CD4-positive, alpha-beta memory T cell (primary cell): ENCODE results near the gene SCN11A. TPM values are rescaled to one million over a fixed set of nuclear protein-coding genes. Genes with fewer than 3 reads are reported as not detected.

ENCODE experiments used
- CTCF ChIA-PET: fragments of 350-600 bp; sonication (Branson Sonifier 250); formaldehyde crosslinking; loops from one replicate; lab custom pipeline; 2021; ENCODE audit warnings: inconsistent platforms; ENCODE audit not compliant: partially characterized antibody; lab: Charles Lee
- POLR2A ChIA-PET: fragments of 350-600 bp; sonication (Branson Sonifier 250); formaldehyde crosslinking; loops from one replicate; lab custom pipeline; 2021; ENCODE audit not compliant: partially characterized antibody; lab: Charles Lee
- DNase-seq, 5 donors: peaks; one replicate each; pipeline versions ENCODE4 v3.0.0 to v3.0.0-alpha.2; 2020 to 2022; ENCODE audit warnings: mixed read lengths in 1 of 5
- H3K27ac ChIP-seq: one replicate; pipeline ENCODE4 v1.7.0; 2013; ENCODE audit warnings: low read depth, low read length
- H3K27me3 ChIP-seq: 2 replicates; pipeline ENCODE4 v1.7.0; 2013; ENCODE audit warnings: mild to moderate bottlenecking, low read length, moderate library complexity; ENCODE audit not compliant: insufficient read depth
- H3K36me3 ChIP-seq: 2 replicates; pipeline ENCODE4 v1.7.0; 2013; ENCODE audit warnings: mild to moderate bottlenecking, low read length, moderate library complexity; ENCODE audit not compliant: insufficient read depth
- H3K4me1 ChIP-seq: 2 replicates; pipeline ENCODE4 v1.7.0; 2013; ENCODE audit warnings: mild to moderate bottlenecking, low read length, moderate library complexity; ENCODE audit not compliant: insufficient read depth
- H3K4me3 ChIP-seq, 2 donors: one replicate each; pipeline ENCODE4 v1.7.0; 2013; ENCODE audit warnings: low read length in 2 of 2, mild to moderate bottlenecking in 1 of 2
- H3K9me3 ChIP-seq, 2 donors: one replicate each; pipeline ENCODE4 v1.7.0; 2013; ENCODE audit warnings: low read length in 2 of 2, control low read depth in 1 of 2; ENCODE audit not compliant: control insufficient read depth in 1 of 2
- H3K27ac Mint-ChIP-seq, 7 donors: one replicate each; pipeline ENCODE4 v1.8.0; 2020 to 2021; ENCODE audit warnings: mixed read lengths in 7 of 7, mild to moderate bottlenecking in 6 of 7, inconsistent platforms in 3 of 7, moderate library complexity in 3 of 7
- H3K27me3 Mint-ChIP-seq, 2 donors: one replicate each; pipeline ENCODE4 v1.8.0; 2020 to 2021; ENCODE audit warnings: mixed read lengths in 2 of 2
- H3K36me3 Mint-ChIP-seq, 2 donors: one replicate each; pipeline ENCODE4 v1.8.0; 2020 to 2021; ENCODE audit warnings: mixed read lengths in 2 of 2, inconsistent platforms in 1 of 2, mild to moderate bottlenecking in 1 of 2
- H3K4me1 Mint-ChIP-seq, 4 donors: one replicate each; pipeline ENCODE4 v1.8.0; 2020 to 2021; ENCODE audit warnings: mixed read lengths in 4 of 4, mild to moderate bottlenecking in 1 of 4
- H3K4me3 Mint-ChIP-seq, 8 donors: one replicate each; pipeline ENCODE4 v1.8.0; 2020 to 2021; ENCODE audit warnings: mixed read lengths in 8 of 8, mild to moderate bottlenecking in 7 of 8, moderate library complexity in 6 of 8, inconsistent platforms in 3 of 8
- H3K9me3 Mint-ChIP-seq, 8 donors: one replicate each; pipeline ENCODE4 v1.8.0; 2020 to 2021; ENCODE audit warnings: mixed read lengths in 8 of 8, mild to moderate bottlenecking in 5 of 8, inconsistent platforms in 3 of 8, moderate library complexity in 1 of 8
- intact Hi-C: fragments of 100-400 bp; cut with micrococcal nuclease; formaldehyde crosslinking; loops from one replicate; pipeline ENCODE4 v1.15.1; 2023
- polyA plus RNA-seq, 2 donors: library from polyadenylated mRNA; unstranded; fragments of 300-500 nt; fragmentation: Illumina TruSeq; gene quantifications; one replicate each; pipeline ENCODE4 v1.2.3, GENCODE V29; 2021
- total RNA-seq, 2 experiments: library from RNA; stranded (reverse); gene quantifications; one replicate each; pipeline ENCODE4 v1.2.3, GENCODE V29; 2021

SCN11A gene
- total and polyA plus RNA-seq, 4 experiments from 2014 or later: 0.08 to 0.15 TPM; not detected in 2

- H3K27ac Mint-ChIP-seq: peak overlapping the region in 3 of 7 donors; percentile 42 to 77 (median 44)
- intact Hi-C loops: no loop called here
- no peaks in the 10 kb centered on the region for H3K4me1 ChIP-seq
- POLR2A ChIA-PET: no interaction called here
- H3K36me3 Mint-ChIP-seq: peaks cover 22 to 72% of the 10 kb centered on the region in 2 donors
- DNase-seq: no peak
- no peaks in the 10 kb centered on the region for H3K9me3 Mint-ChIP-seq
- H3K9me3 ChIP-seq: no peaks in the 10 kb centered on the region
- H3K4me3 Mint-ChIP-seq: no peak overlapping the region
- no peaks in the 10 kb centered on the region for H3K27me3 Mint-ChIP-seq
- no peak overlapping the region for H3K27ac ChIP-seq
- no peak overlapping the region for H3K4me3 ChIP-seq
- CTCF ChIA-PET: interaction anchor here (1.3 to 14.8 kb wide), 3 partner anchors 69 to 280 kb away, joined by 3 to 170 read pairs (median 3); no protein-coding TSS in a partner anchor
- H3K27me3 ChIP-seq: no peaks in the 10 kb centered on the region
- H3K4me1 Mint-ChIP-seq: peaks cover 7 to 26% (median 14%) of the 10 kb centered on the region in 4 donors
- H3K36me3 ChIP-seq: peaks cover 68% of the 10 kb centered on the region
Measured at GRCh38 chr3:39097716-39098472, 46.1 kb upstream of the SCN11A start.

DNA sequence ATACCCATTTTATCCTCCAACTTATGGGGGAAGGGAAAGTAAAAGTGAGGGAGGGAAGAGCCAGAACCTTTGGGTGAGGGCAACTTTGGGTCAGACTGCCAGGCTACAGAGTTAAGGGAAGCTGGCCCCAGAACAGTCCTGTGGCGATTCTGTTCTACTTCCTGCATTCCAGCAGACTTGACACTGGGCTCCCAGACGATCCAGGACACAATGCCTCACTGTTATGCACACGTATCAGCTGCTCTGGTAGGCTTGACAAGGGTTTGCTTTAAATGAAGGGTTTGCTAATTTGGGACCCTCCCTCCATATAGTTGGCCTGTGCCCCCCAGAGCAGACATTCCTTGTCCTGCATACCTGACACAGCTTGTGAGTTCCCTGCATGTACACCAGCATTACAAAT is 45.0 kb upstream of the SCN11A start:
- peaks cover 26 to 82% of the 10 kb centered on the region in 2 donors for H3K36me3 Mint-ChIP-seq
- CTCF ChIA-PET: interaction anchor here (1.2 to 14.8 kb wide), 4 partner anchors 30 to 193 kb away, joined by 3 to 170 read pairs (median 4); no protein-coding TSS in a partner anchor
- no peak overlapping the region for H3K27ac ChIP-seq

DNA sequence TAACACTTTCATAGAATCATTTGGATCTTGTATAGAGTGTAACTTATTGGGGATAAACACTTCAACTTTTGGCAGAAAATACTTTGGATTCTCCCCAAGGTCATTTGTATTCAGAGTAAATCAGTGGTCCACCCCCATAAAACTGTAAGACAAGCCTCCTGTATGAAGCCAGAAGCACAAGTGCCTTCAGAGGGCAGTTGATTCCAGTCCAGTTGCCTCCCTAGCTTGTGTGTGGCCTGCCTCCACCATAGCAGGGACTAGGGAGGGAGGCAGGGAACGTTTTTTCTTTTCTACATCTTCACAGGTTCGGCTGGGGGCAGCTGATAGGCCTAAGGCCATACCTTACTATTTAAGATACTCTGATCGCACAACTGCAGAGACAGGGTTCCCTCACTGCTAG is 44.0 kb upstream of the SCN11A start:
- Mint-ChIP-seq H3K27me3 (no peaks in the 10 kb centered on the region), H3K9me3 (peaks cover 0 to 3% (median 0%) of the 10 kb centered on the region in 8 donors), H3K36me3 (peaks cover 26 to 87% of the 10 kb centered on the region in 2 donors), H3K4me1 (peaks cover 0 to 5% (median 0%) of the 10 kb centered on the region in 4 donors), H3K27ac (peak overlapping the region in 1 of 7 donors; percentile 68), H3K4me3 (no peak overlapping the region)
- no peaks in the 10 kb centered on the region for H3K9me3 ChIP-seq
- no peak overlapping the region for H3K27ac ChIP-seq
- no peak overlapping the region for H3K4me3 ChIP-seq
- H3K27me3 ChIP-seq: no peaks in the 10 kb centered on the region
- no peak for DNase-seq
- peaks cover 72% of the 10 kb centered on the region for H3K36me3 ChIP-seq
- H3K4me1 ChIP-seq: no peaks in the 10 kb centered on the region
- intact Hi-C loops: no loop called here
- POLR2A ChIA-PET: interaction anchor here (1.4 kb wide), 1 partner anchor 55 kb away, joined by 3 read pairs; no protein-coding TSS in a partner anchor
- CTCF ChIA-PET: interaction anchor here (0.7 to 14.8 kb wide), 4 partner anchors 27 to 194 kb away, joined by 3 to 170 read pairs (median 4); no protein-coding TSS in a partner anchor

More for the DNA sequence above, 45.0 kb upstream of the SCN11A start:
- H3K27me3 ChIP-seq: no peaks in the 10 kb centered on the region
- Mint-ChIP-seq H3K27me3 (no peaks in the 10 kb centered on the region), H3K4me1 (peaks cover 0 to 15% (median 6%) of the 10 kb centered on the region in 4 donors), H3K9me3 (peaks cover 0 to 3% (median 0%) of the 10 kb centered on the region in 8 donors), H3K27ac (peak overlapping the region in 2 of 7 donors; percentile 45 to 75), H3K4me3 (no peak overlapping the region)
- H3K4me3 ChIP-seq: no peak overlapping the region
- intact Hi-C loops: no loop called here
- DNase-seq: no peak
- H3K36me3 ChIP-seq: peaks cover 73% of the 10 kb centered on the region
- no peaks in the 10 kb centered on the region for H3K9me3 ChIP-seq
- no peaks in the 10 kb centered on the region for H3K4me1 ChIP-seq
- POLR2A ChIA-PET: interaction anchor here (0.8 kb wide), 1 partner anchor 52 kb away, joined by 3 read pairs; no protein-coding TSS in a partner anchor

- peak overlapping the region in 3 of 7 donors; percentile 33 to 58 (median 48) for H3K27ac Mint-ChIP-seq
- H3K36me3 ChIP-seq: peaks cover 66% of the 10 kb centered on the region
- no peak overlapping the region for H3K27ac ChIP-seq
- no peaks in the 10 kb centered on the region for H3K27me3 ChIP-seq
- no peaks in the 10 kb centered on the region for H3K27me3 Mint-ChIP-seq
- no peak overlapping the region for H3K4me3 ChIP-seq
- peaks cover 0 to 5% (median 0%) of the 10 kb centered on the region in 4 donors for H3K4me1 Mint-ChIP-seq
- DNase-seq: no peak
- no peaks in the 10 kb centered on the region for H3K4me1 ChIP-seq
- intact Hi-C loops: no loop called here
- CTCF ChIA-PET: interaction anchor here (1.2 to 7.0 kb wide), 2 partner anchors 193 to 196 kb away, joined by 3 to 35 read pairs; no protein-coding TSS in a partner anchor
- no peak overlapping the region for H3K4me3 Mint-ChIP-seq
- no peaks in the 10 kb centered on the region for H3K9me3 ChIP-seq
- peaks cover 26 to 91% of the 10 kb centered on the region in 2 donors for H3K36me3 Mint-ChIP-seq
- POLR2A ChIA-PET: interaction anchor here (1.4 kb wide), 1 partner anchor 55 kb away, joined by 3 read pairs; no protein-coding TSS in a partner anchor
- H3K9me3 Mint-ChIP-seq: peaks cover 0 to 3% (median 0%) of the 10 kb centered on the region in 8 donors
Measured at GRCh38 chr3:39094851-39095677, 43.3 kb upstream of the SCN11A start.

DNA sequence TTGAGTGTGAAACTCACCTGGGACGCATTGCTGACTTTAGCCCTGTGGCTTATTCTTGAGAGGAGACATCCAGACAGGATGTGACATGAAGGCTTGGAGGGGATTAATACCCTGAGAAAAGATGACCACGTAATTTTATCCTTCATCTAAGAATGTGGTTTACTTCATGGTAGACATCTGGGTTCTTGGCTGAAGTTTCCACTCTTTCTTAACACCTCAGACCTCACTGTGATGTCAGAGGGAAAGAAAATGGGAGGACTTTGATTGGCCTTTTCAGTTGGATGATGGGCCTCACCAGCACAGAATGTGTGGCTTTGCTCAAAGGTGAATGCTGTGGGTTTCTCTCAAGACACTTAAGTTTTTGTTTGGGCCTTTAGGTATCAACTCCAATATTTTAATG is 39.2 kb upstream of the SCN11A start:
- peaks cover 0 to 3% (median 0%) of the 10 kb centered on the region in 8 donors for H3K9me3 Mint-ChIP-seq
- POLR2A ChIA-PET: no interaction called here
- peaks cover 39 to 91% of the 10 kb centered on the region in 2 donors for H3K36me3 Mint-ChIP-seq
- H3K27me3 Mint-ChIP-seq: no peaks in the 10 kb centered on the region
- H3K27me3 ChIP-seq: no peaks in the 10 kb centered on the region
- no peaks in the 10 kb centered on the region for H3K9me3 ChIP-seq
- intact Hi-C loops: no loop called here
- no peak overlapping the region for H3K27ac ChIP-seq
- peaks cover 64% of the 10 kb centered on the region for H3K36me3 ChIP-seq
- H3K27ac Mint-ChIP-seq: peak overlapping the region in 2 of 7 donors; percentile 22 to 29
- no peak overlapping the region for H3K4me3 Mint-ChIP-seq
- H3K4me1 ChIP-seq: no peaks in the 10 kb centered on the region
- H3K4me3 ChIP-seq: no peak overlapping the region
- H3K4me1 Mint-ChIP-seq: no peaks in the 10 kb centered on the region
- CTCF ChIA-PET: interaction anchor here (7.0 kb wide), 1 partner anchor 197 kb away, joined by 35 read pairs; no protein-coding TSS in a partner anchor
- no peak for DNase-seq

GRCh38 chr3:39088889-39089288 is 37.1 kb upstream of the SCN11A start:
- H3K36me3 ChIP-seq: peaks cover 53% of the 10 kb centered on the region

More at GRCh38 chr3:39088889-39089288, 37.1 kb upstream of the SCN11A start:
- no peaks in the 10 kb centered on the region for H3K27me3 ChIP-seq
- H3K4me1 Mint-ChIP-seq: no peaks in the 10 kb centered on the region
- H3K27me3 Mint-ChIP-seq: no peaks in the 10 kb centered on the region
- H3K4me3 ChIP-seq: no peak overlapping the region
- peaks cover 0 to 3% (median 0%) of the 10 kb centered on the region in 8 donors for H3K9me3 Mint-ChIP-seq
- H3K27ac Mint-ChIP-seq: peak overlapping the region in 2 of 7 donors; percentile 49 to 53
- ChIA-PET CTCF (interaction anchor here (1.1 to 7.0 kb wide), 3 partner anchors 38 to 203 kb away, joined by 3 to 35 read pairs (median 5); no protein-coding TSS in a partner anchor), POLR2A (no interaction called here)
- H3K4me3 Mint-ChIP-seq: no peak overlapping the region
- intact Hi-C loops: no loop called here
- no peak overlapping the region for H3K27ac ChIP-seq
- peaks cover 31 to 87% of the 10 kb centered on the region in 2 donors for H3K36me3 Mint-ChIP-seq
- no peaks in the 10 kb centered on the region for H3K9me3 ChIP-seq
- DNase-seq: no peak
- no peaks in the 10 kb centered on the region for H3K4me1 ChIP-seq
